RPMI7951 (cell line): ENCODE results near the gene ADAMTSL2. TPM values are rescaled to one million over a fixed set of nuclear protein-coding genes. Genes with fewer than 3 reads are reported as not detected.
A peak's percentile ranks its signal among the peaks of the same experiment; 100 is the strongest.

Experiments
- DNase-seq: peaks from one replicate; pipeline ENCODE4 v3.0.0-alpha.2; 2012; ENCODE audit warnings: low read depth
- total RNA-seq: library from RNA; depleted of rRNA; stranded (reverse); fragments of >200 nt; shearing (Covaris generic); gene quantifications from 2 replicates; pipeline ENCODE4 v1.2.3, GENCODE V29; 2014

Gene ADAMTSL2
- total RNA-seq, 1 experiment from 2014 or later, result 6.6 TPM

DNA sequence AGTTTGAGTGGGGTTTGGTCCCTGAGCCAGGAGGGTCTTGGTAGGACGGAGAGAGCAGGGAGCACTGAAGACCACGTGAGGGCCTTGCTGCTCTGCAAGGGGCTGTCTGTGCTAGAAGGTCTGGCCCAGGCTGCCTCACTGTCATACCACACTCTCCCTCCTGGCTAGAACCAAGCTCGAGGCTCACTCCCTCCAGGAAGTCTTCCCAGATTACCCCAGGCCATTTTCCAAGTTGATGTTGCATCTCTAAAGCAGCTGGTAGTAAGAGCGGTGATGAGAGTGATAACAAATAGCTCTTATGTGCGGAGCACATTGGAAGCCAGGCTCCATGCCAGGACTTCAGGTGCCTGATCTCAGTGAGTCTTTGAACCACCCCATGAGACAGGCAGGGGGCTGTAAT is 16.3 kb upstream of the ADAMTSL2 start:
- no peak for DNase-seq

DNA sequence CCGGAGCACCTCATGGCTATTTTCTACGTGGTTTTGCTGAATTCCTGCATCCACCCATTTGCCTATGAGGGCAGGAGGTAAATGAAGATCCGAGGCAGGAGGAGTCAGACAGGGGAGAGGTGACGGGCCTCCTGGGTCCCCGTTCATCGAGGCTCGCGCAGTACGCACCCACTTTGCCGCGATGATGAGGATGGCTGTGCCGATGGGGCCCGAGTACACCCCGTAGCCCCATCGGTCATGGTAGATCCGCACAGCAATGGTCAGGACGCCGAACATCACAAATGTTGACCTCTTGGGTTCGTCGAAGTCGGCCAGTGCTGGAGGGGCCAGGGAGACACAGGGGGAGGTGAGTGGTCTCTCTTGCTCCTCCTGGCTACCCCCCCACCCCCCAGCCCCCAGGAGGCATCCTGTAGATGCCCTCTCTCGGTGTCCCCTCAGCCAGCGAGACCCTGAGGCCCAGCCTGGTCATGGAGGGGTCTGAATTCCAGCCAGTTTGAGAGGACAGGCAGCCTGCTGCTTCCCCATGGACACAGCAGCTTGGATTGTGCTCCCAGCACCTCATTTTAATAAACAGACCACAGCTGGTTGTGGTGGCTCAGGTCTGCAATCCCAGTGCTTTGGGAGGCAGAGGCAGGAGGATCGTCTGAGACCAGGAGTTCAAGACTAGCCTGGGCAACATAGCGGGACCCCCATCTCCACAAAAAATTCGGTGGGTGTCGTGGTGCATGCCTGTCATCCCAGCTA is 15.6 kb upstream of the ADAMTSL2 start:
- no peak for DNase-seq

DNA sequence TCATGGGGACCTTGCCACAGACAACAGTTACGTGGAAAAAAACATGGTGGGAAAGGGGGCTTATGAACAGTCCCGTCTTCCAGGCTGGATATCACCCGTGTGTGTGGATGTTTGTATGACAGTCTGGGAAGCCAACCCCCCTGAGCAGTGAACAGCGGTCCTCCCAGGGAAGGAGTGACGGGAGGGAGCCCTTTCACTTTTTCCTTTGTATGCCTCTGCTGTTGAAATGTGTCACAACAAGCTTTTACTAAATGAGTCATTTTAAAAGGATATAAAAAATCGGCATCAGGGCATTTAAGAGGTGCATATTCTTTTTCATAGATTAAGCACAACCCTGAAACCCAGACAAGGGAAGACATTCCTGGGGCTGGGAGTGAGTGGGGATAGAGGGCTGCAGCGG is 14.8 kb upstream of the ADAMTSL2 start:
- DNase-seq, result peak; percentile 47

DNA sequence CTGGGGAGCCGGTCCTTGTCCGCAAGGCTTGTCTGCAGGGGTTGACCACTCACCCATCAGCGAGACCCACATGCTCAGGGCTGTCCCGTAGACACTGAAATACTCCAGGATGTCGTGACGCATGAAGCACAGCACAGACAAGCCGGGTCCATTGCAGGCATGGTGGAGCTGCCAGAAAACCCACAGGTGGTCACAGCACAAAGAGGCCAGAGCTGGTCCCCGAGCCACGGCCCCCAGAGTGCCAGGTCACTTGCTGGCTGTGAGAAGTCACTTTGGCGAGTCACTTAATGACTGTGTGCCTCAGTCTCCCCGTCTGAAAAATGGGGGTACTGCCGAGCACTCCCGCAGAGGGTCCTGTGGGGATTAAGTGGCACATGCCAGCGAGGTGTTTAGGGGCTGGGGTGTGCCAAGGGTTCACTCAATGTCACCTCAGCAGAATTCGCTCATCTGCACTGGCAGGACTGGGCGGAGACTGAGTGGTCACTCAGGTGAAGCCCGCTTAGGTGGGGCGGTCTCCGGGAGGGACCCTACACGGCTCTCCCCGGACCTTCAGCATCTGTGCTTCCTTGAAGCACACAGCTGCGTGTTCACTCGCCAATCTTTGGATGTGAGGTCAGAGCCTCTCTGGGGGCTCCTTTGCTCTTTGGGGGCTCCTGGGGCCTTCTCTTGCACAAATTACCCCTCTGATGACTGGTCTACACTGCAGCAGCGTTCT is 14.2 kb upstream of the ADAMTSL2 start:
- DNase-seq, result no peak

DNA sequence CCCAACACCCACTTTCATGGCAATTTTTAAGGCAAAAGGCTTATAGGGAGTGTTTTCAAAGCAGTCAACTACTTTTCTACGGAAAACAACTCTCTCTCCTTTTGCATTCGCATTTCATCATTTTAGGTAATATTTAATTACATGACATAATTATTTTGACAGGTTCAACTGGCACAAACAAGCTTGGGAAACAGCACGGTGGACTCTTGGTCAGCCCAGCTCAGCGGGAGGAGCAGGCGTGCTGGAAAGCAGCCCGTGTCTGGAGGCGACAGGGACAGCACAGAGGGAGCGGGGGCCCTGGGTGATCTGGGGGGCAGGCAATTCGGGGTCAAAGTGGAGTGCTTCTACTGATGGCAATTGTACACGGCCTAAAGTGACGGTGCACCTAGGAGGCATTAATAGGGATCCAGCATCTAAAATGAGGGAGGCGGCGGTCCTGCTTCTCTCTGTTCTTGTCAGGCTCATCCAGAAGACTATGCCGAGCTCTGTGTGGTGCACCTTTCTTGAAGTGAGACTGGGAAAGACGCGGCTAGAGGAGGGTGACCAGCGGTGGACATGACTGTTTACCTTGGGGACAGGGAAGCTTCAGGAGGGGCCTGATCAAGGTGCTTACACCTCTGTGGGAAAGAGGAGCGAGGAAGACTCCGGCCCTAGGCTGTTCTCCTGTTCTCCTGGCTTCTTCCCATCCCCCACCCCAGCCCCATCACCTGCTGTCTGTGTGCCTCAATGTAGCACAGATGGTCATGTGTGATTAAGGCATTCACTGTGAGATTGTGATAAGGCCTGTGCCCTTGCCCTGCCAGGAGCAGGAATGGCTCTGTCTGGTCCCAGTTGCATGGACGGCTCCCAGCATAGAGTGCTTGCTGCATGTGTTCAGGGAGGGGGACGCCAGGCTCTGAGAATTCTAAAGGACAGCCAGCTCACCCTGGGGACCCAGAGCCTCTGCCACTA is 13.1 kb upstream of the ADAMTSL2 start:
- no peak for DNase-seq

DNA sequence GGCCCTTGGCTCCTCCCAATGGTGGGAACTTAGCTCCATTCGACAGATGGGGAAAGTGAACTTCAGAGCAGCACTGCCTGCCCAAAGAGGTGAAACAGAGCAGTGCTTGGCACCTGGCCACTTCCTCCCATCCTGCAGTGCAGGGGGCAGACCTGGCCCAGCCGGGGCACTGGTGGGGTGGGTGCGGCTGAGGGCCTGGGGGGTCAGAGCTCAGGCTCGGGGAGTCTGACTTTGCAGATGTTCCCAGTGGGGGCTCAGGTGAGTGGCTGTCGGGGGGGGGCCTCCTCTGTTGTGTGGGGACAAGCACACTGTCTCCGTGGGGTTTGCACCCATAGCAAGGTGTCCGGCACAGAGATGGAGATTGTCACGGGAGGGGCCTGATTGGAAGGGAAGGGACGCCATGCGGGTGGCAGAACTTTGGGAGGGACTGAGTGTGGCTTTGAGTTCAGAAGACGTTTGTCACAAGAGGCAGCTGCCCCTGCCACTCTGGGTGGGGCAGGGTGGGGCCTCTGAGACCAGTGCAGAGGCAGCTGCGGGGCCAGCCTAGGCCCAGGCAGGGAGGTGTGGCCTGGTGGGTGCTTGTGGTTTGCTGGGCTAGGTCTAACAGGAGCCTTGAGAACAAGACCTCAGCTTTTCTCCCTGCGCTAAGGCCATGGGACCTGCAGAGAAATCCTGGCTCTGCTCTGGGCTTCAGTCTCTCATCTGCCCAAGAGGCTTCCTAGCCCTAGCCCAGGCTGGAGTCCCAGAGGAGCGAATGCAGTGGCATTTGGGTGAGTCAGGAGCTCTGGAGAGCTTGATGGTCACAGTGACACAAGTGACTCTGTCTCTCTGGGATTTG is 12.2 kb upstream of the ADAMTSL2 start:
- no peak for DNase-seq

DNA sequence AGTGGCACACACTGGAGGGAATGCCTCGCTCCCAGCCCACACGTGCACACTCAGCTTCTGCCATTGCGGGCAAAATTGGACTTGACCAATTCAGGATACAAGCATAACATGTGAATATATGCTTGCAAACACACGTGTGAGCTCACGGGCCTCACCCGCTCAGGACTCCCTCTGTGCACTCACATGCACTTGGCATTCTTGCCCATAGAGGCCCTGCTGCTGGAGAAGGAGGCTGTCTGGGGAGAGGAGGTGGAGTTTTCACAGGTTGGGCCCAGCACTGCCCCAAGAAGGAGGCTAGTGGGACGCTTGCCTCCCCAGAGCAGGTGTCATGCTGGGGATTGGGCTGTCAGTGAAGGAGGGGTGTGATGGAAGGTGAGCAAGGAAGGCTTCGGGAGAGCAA is 11.4 kb upstream of the ADAMTSL2 start:
- DNase-seq, result no peak

DNA sequence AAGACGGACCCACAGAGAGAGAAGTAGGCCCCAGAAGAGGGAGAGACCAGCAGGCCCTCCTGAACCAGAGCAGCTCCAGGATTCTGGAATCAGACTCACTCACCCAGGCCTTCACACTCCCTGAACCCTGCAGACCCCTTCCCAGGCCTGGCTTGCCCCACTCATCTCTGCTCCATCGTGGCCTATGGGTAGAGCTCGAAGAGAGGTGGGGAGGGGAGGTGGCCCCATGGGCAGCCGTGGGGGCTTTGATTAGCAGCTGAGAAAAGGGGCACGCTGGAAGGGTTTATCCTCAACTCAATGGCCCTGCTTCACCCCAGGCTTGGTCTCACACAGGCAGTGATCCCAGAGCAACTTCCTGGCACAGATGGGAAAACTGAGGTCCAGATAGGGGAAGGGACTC is 10.4 kb upstream of the ADAMTSL2 start:
- DNase-seq, result no peak

DNA sequence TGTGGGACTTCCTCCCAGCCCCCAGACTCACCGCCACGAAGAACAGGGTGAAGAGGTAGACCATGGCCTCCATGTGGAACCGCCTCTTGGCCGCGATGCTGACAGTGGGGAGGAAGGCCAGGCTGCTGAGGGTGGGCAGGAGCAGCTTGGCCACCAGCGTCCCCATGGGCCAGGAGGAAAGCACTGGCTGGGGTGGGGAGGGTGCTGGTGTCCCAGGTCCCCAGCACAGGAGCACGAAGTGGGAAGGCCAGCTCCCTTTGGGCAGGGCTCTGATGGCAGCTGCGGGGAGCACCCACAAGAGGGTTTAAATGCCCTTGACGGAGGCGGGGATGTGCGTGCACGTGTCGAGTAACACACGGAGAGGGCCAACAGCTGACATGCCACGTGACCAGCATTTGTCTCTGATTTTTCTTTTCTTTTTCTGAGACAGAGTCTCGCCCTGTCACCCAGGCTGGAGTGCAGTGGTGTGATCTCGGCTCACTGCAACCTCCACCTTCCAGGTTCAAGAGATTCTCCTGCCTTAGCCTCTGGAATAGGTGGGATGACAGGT is 9.8 kb upstream of the ADAMTSL2 start, which contains the start of gene MYMK:
TSS of gene MYMK (minus strand) at position 281 of the 550 bp plus-strand sequence. CDS start at position 166, 115 bp downstream.
- DNase-seq, result no peak

DNA sequence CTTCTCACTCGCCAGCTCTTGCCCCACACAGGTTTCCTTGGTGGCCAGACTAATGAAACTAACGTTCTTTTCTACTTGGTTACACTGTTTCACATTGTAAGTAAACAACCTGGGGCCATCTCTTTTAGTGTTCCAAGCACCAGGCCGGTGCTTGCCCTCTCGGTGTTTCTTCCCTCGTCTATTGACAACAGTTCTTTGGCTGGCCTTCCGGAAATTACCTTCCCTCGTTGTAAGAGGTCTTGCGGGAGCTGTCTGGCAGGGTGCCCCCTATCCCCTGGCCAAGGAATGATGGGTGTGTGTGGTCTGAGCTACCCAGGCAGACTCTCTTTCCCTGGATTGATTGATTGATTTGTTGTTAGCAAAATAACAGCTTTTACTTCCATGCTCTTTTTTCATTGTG is 8.8 kb upstream of the ADAMTSL2 start:
- no peak for DNase-seq

DNA sequence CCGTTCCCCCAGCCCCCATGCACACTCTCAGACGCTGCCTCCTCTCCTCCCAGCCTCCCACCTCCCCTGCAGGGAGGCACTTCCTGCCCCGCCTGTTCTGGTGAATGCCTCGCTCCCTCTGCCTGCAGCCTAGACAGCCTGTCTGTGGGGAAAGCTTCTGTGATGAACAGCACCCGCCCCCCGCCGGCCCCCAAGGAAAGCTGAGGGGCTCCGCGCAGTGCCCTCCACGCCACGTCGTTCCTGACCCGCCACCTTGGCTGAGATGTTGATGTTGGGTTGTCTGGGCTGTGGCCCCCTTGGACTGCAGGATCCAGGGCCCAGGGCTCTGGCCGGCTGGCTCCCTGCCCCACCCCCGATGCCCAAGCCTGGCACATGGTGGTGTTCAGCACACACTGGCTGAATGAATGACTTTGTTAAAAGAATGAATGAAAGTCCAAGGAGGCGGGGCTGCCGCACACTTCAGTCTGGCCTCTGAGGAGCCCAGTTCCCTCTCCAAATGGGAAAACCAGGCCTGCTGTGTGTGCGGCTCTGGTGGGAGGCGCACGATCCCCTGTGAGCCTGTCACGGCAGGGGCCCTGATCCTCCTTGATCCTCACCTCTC is 7.7 kb upstream of the ADAMTSL2 start:
- DNase-seq, result no peak

DNA sequence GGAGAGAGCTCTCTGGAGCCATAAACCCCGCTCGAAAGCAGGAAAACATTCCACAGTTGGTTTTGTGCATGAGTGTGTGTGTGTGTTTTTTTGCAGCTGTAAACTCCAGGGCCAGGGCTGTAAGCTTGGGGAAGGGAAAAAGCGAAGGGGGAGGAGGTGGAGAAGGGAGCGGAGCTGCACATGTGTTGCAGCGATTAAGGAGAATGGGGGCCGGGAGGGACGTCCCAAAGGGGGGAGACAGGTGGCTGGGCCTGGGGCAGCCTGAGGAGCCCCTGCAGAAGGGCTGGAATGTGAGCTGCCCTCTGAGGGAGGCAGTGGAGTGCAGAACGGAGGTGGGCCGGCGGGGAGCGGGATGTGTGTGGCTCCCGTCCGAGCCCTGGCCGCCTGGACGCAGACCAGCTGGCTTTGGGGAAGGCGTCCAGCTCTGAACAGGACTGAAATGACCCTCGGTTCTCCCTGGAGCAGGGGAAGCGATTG is 7.0 kb upstream of the ADAMTSL2 start:
- no peak for DNase-seq

DNA sequence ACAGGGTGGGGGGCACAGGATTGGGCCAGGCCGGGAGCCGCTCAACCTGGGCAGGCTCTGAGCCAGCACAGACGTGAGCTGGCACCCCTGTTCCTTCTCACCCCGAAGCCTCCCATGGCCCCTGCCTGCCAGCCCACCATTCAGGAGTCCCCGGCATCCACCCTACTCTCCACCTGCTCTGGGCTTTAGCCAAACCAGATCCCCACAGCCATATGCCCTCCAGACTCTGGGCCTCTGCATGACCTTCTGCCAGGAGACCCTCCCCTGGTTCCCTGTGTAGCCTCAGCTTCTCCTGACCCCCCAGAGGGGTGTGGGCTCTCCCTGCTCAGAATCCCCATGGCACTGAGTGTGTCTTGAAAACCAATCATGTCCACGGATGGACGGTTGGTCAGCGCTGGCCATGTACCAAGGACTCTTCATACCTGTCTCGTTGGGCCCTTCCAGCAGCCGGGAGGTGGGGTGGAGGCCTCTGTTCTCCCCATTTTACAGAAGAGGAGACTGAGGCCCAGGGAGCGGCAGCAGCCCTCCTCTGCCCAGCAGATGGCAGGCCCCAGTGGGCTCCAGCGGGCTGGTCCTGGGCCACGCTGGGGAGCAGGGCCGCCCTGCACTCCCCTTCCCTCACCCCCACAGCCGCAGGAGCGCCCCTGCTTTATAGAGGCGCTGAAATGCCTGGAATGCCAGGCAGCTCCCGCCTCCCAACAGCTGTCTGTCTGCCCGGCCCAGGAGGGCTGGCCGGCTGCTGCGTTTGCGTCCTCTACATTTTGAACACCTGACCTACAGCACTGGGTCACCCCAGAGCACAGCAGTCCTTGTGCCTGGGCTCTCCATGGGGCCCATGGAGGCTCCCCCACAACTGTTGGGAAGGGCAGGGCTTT is 6.3 kb upstream of the ADAMTSL2 start:
- no peak for DNase-seq

DNA sequence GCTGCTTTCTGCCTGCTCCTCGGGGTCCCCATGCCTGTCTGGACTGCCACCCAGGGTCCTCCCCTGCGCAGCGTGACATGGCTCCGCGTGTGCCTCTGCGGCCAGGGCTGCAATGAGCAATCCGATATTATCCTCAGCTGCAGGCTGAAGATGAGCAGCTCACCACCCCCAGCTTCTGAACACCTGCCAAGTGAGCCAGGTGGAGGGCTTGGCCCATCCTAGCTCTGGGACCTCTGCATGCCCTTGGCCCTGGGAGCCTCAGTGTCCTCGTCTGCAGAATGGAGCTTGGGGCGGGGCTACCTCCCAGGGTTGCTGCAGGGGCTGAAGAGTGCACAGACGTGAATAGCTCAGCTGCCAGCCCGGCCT is 5.6 kb upstream of the ADAMTSL2 start:
- no peak for DNase-seq

DNA sequence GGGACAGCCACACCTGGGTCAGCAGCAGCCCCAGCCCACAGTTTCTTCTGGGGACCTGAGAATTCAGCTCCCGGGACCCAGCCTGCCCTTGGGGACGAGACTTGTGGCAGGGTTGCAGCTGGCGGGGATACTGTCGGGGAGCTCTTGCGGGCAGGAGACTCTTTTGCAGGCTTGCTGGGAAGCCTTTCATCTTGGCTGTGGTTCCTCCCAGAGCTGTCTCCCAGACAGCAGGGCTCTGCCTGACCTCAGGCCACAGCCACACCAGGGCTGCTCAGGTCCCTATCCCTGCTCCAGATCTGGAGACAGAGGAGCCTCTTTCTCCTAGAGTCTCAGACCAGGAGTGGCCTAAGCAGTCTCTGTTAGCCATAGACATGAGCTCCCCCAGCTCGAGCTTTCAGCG is 5.0 kb upstream of the ADAMTSL2 start:
- DNase-seq, result peak; percentile 27

DNA sequence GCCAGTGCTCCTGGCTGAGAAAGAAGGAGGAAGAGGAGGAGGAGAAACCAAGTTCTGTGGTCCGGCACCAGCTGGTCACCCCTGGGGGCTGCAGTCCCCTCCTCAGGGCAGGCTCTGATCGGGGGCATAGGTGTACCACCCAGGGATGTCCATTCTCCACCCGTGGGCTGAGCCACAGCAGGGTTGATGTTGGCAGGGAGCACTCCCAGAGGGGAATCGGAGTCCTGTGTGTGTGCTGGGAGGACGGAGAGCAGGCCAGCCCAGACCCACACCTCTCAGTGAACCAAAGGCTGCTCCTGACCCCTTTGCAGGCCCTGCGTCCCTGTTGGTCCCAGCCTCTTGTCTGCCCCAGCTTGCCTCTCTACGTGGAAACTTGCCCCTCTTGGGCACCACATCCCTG is 4.6 kb upstream of the ADAMTSL2 start:
- no peak for DNase-seq

DNA sequence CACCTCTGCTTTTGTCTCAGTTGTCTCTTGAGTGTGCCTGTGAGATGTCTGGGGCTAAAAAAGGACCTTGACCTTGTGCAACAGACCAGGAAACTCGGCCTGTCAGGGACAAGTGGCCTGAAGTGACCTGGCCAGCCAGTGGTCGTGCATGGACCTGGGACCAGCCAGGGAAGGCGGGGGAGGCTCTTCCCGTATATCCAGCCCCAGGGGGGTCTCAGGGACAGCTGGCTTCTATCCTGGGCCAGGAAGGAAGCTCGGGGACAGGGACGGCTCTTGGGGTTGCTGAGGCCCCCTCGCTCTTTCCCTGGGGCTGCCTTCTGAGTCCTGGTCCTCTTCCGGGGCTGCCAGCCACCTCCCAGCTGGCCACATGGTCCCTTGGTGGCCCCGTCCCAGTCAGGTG is 3.2 kb upstream of the ADAMTSL2 start:
- DNase-seq, result no peak

DNA sequence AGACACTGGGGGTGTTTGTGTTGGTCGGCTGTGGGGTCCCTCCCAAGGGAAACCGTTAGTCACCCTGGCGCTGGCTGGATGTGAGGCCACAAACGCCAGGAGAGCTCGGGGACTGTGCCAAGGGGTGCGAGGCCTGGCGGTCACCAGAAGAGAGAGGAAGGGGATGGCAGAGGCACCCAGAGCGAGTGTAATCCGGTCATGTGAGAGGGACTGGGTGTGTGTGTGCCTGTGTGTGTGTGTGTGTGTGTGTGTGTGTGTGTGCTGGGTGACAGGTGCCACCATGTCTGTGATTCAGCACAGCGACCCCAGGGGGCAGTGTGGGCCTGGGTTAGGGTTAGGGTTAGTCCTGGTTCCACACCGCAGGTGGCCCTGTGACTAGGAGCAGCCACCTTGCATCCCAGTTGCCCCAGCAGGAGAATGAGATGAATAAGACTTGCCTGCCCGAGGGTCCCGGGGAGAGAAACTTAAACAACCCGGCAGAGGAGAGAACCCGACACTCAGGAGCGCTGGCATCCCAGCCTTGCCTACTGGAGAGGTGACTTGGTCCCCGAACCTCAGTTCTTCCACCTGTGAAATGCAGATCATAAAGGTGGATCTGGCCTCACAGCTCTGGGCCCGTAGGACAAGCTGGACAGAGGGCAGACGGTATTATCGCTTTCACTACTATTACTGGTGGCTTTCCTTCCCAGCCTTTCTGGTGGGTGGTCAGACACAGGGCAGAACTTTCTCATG is 1.4 kb upstream of the ADAMTSL2 start:
- peak; percentile 46 for DNase-seq

DNA sequence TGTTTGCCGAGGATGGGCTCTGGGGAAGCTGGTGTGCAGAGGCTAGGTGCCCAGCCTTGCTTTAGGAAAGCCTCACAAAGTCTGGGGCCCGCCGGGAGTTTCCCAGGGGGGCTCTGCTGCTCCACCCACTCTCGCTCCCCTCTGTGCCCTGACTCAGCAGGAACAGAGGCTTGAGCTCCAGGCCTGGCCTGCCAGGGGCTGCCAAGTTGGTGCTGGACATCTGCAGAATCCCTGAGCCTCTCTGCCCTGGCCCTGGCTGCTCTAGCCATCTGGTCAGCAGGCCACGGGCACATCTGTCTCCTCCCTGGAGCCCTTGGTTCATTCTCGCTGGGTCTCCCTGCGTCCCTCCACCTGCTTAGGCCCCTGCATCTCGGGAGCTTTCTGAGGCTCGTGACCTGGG is 647 bp upstream of the ADAMTSL2 start:
- peak; percentile 83 for DNase-seq
